Neural progenitor cell (in vitro differentiated cells): ENCODE results near the gene PRSS53.

Experiments used
- EZH2 ChIP-seq: fragments of 200-600 bp; sonication (generic); IDR thresholded peaks from 2 replicates; pipeline ENCODE4 v1.6.1; 2017; ENCODE audit warnings: antibody characterized with exemption, mild to moderate bottlenecking, moderate library complexity
- EZH2phosphoT487 ChIP-seq: fragments of 200-600 bp; sonication (generic); IDR thresholded peaks from 2 replicates; pipeline ENCODE4 v1.6.1; 2017; ENCODE audit warnings: antibody characterized with exemption
- TF ChIP-seq, protein P1 (sequence below): fragments of 200-600 bp; sonication (generic); IDR thresholded peaks from 2 replicates; pipeline ENCODE4 v1.5.1; 2017; ENCODE audit warnings: antibody characterized with exemption, mild to moderate bottlenecking

DNA sequence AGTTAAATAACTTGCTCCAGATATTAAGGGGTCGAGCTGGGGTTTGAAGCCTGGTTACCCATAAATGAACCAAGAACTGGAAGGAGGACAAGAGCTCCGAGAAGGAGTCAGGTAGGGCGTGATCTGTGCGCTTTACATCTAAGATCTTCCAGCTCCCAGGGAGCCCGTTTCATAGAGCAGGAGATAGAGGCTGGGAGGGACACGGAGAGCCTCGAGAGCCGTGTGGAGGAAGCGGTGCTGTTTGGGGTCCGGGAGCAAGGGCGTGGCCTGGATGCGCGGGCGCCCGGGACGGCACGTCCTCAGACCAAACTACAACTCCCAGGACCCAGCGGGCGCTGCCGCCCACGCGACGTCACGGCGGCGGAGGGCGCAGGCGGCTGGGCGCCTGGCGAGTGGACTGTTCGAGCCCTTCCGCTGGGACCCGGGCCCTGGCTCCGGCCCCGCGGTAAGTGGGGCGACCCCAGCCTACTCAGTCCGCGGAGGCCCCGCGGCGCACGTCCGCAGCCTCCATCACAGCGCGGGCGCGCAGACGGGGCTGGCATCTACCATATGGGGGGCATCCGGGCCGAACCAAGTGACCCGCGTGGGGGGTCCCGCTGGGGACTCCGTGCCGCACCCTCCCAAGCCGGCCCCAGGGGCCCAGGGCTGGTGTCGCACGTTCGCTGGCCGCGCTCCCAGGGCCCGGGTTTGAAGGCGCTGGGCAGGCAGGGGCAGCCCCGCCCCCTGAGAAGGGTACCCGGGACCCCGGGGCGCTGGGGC is 19.5 kb upstream of the PRSS53 start, which contains the start of gene BCKDK:
- TF ChIP-seq, protein P1, sequence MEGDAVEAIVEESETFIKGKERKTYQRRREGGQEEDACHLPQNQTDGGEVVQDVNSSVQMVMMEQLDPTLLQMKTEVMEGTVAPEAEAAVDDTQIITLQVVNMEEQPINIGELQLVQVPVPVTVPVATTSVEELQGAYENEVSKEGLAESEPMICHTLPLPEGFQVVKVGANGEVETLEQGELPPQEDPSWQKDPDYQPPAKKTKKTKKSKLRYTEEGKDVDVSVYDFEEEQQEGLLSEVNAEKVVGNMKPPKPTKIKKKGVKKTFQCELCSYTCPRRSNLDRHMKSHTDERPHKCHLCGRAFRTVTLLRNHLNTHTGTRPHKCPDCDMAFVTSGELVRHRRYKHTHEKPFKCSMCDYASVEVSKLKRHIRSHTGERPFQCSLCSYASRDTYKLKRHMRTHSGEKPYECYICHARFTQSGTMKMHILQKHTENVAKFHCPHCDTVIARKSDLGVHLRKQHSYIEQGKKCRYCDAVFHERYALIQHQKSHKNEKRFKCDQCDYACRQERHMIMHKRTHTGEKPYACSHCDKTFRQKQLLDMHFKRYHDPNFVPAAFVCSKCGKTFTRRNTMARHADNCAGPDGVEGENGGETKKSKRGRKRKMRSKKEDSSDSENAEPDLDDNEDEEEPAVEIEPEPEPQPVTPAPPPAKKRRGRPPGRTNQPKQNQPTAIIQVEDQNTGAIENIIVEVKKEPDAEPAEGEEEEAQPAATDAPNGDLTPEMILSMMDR = no peak
- TF ChIP-seq EZH2 (no peak), EZH2phosphoT487 (no peak)
